ENCODE results near the gene CBLN2.

CBLN2 gene

DNA sequence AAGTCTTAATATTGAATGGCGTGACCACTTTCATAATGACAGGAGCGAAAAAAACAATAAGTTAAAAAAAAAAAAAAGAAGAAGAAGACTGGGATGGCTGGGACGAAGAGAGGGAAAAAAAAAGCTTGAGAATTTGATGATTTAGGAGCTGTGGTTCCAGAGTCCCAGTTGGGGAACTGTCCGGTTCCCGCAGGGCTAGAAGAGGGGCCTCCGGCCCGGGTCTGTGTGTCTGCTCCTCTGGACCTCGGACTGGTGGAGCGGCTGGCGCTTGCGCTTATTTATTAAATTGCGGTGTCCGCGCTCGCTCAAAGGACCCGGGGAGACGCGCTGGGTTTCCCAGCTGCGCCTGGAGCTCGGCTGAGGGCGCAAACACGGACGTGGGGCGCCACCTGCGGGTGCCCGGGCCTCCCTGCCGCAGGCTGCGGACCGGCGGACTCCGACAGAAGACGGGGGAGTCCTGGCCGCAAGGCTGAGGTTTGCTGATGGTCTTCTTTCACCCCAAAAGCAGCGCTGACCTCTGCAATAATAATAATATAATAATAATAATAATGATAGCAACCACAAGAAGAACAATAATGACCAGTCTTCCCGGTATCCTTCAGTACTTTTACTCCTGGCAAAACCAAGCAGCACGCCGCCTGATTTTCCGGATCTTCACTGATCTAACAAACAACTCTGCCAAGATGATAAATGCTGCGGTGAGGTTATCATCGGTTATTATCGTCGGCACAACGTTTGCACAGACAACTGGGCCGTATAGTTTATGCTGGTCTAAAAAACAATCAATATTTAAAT, at the start of gene CBLN2:
Gene CBLN2, minus strand, starts transcription at position 251 of the 795 bp plus-strand sequence. CDS start 2,182 bp downstream, outside the sequence.
- H3K4me3 Mint-ChIP-seq, result peak within 1 kb of the TSS; percentile 13
- peaks cover 3% of the 10 kb centered on the region for H3K9me3 Mint-ChIP-seq
- peaks cover 3% of the 10 kb centered on the region for H3K4me1 Mint-ChIP-seq (ENCODE audit: low read depth)
- H3K27ac Mint-ChIP-seq, result no peak within 1 kb of the TSS
- peaks cover 55% of the 10 kb centered on the region for H3K27me3 Mint-ChIP-seq
- H3K36me3 Mint-ChIP-seq (ENCODE audit: low read depth), result no peaks in the 10 kb centered on the region

DNA sequence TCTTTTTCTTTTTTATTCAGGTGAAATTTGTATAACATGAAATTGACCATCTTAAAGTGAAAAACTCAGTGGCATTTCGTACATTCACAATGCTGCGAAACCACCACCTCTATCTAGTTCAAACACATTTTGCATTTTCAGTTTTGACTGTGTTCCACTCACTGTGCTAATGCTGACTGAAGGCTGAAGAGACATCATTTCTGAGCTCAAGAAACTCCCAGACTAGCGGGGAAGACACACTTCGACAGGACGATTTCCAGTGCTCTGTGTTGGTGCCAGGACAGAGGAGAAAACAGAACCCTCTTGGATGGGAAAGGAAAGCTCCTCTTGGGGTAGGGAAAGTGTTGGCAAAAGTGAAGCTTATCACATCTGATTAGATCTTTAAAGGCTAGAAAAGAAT, 44.2 kb upstream of the CBLN2 start:
- Mint-ChIP-seq H3K36me3 (ENCODE audit: low read depth) (no peaks in the 10 kb centered on the region), H3K9me3 (peaks cover 1% of the 10 kb centered on the region), H3K27ac (no peak overlapping the region), H3K27me3 (no peaks in the 10 kb centered on the region), H3K4me3 (no peak overlapping the region), H3K4me1 (ENCODE audit: low read depth) (no peaks in the 10 kb centered on the region)

DNA sequence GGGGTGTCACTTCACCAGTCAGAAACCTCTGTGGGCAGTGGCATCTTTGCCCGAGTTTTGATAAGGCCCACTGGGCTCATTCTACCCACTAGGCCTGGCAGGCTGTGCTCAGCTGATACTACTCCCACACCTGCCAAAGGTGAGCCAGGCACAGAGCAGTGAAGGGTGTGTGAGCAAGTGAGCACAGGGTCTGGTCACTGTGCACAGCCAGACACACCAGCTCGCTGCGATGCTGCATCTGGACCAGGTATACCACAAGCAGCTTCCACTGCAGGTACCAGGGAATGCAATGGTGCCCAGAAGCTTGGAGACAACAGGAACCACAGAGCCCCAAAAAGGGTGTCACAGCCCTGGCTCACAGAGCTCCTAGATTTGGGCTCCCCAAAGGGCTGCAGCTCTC, 40.6 kb upstream of the CBLN2 start:
- Mint-ChIP-seq H3K36me3 (ENCODE audit: low read depth) (no peaks in the 10 kb centered on the region), H3K9me3 (no peaks in the 10 kb centered on the region), H3K27ac (no peak overlapping the region), H3K4me1 (ENCODE audit: low read depth) (no peaks in the 10 kb centered on the region), H3K27me3 (no peaks in the 10 kb centered on the region), H3K4me3 (no peak overlapping the region)

DNA sequence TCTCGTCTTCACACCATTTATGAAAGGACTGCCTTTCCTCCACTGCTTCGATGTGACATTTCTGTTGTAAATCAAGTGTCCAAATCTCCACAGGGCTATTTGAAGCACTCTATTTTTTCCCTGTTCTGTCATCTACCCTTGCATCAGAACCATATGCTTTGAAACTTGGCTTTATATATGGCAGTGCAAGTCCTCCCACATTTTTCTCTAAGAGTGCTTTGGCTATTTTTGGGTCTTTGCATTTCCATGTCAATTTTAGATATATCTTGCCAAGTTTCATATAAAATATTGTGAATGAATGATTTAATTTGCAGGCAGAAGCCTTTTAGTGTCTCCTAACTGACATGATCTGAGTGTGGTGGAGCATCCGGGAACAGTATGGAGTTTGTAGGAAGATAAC, 37.8 kb upstream of the CBLN2 start:
- Mint-ChIP-seq H3K36me3 (ENCODE audit: low read depth) (no peaks in the 10 kb centered on the region), H3K27ac (no peak overlapping the region), H3K4me3 (no peak overlapping the region), H3K4me1 (ENCODE audit: low read depth) (no peaks in the 10 kb centered on the region), H3K9me3 (no peaks in the 10 kb centered on the region), H3K27me3 (no peaks in the 10 kb centered on the region)

DNA sequence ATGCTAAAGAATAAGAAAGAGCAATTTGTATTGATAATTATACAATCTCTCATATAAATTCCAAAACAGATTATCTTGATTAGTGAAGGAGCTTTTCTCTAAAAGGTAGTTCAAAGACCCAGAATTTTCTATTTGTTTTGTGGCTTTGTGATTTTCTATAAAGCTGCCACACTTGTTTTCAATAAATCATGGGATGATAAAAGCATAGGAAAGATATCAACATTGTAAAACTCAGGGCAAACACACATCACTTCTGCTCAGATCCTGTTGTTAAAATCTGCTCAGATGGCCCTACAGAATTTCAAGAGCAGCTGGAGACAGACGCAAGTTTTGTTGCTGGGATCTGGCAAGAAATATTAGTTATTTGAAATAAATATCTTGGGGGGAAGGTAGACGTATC, 28.8 kb upstream of the CBLN2 start:
- H3K27me3 Mint-ChIP-seq, result no peaks in the 10 kb centered on the region
- peaks cover 5% of the 10 kb centered on the region for H3K9me3 Mint-ChIP-seq
- no peak overlapping the region for H3K4me3 Mint-ChIP-seq
- no peak overlapping the region for H3K27ac Mint-ChIP-seq
- no peaks in the 10 kb centered on the region for H3K4me1 Mint-ChIP-seq (ENCODE audit: low read depth)
- no peaks in the 10 kb centered on the region for H3K36me3 Mint-ChIP-seq (ENCODE audit: low read depth)

DNA sequence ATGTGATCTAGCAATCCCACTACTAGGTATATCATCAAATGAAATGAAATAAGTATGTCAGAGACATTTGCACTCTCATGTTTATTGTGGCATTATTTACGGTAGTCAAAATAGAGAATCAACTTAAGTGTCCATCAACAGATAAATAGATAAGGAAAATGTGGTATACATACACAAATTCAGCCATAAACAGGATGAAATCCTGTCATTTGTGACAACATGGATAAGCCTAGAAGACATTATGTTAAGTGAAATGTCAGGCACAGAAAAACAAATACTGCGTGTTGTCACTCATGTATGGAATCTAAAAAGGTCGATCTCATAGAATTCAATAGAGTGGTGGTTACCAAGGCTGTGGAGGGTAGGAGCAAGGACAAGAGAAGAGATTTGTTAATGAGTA, 22.1 kb upstream of the CBLN2 start:
- Mint-ChIP-seq H3K27ac (no peak overlapping the region), H3K36me3 (ENCODE audit: low read depth) (no peaks in the 10 kb centered on the region), H3K27me3 (no peaks in the 10 kb centered on the region), H3K9me3 (peaks cover 32% of the 10 kb centered on the region), H3K4me3 (no peak overlapping the region), H3K4me1 (ENCODE audit: low read depth) (no peaks in the 10 kb centered on the region)

DNA sequence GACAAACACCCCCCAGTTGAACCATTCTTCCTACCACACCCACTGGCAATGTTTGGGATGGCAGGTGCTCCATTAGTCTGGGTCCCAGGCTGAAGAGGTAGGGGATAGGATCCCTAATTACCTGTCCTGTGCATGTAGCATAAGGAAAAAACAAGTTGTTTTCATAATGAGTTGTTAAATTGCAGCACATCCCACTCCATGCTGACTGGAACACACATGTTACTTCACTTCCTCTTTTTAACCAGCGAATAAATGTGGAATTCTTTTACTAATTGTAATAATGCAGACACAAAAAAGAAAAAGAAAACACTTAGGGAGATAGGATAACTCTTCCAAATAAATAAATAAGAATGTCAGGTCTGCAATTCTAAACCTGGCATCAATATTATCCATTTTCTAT, 11.8 kb upstream of the CBLN2 start:
- Mint-ChIP-seq H3K4me1 (ENCODE audit: low read depth) (no peaks in the 10 kb centered on the region), H3K4me3 (no peak overlapping the region), H3K36me3 (ENCODE audit: low read depth) (no peaks in the 10 kb centered on the region), H3K27me3 (no peaks in the 10 kb centered on the region), H3K9me3 (no peaks in the 10 kb centered on the region), H3K27ac (no peak overlapping the region)

DNA sequence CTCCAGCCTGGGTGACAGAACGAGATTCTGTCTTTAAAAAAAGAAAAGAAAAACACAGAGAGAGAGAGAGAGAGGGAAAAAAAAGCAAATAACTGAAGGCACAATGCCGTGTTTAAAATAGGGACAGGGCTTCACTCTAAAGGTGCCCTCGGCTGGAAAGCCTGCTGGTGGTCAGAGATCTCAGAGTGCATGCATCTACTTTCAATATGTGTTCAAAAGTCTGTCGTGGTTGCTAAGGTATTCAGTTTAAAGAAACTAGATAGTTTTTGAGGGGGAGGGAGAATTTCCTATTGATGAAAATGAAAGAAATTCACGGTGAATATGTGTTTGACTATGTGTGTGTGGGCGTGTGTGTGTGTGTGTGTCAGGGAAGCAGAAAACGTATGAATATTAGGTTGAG, 11.0 kb upstream of the CBLN2 start:
- Mint-ChIP-seq H3K4me1 (ENCODE audit: low read depth) (no peaks in the 10 kb centered on the region), H3K27ac (no peak overlapping the region), H3K4me3 (no peak overlapping the region), H3K9me3 (no peaks in the 10 kb centered on the region), H3K27me3 (no peaks in the 10 kb centered on the region), H3K36me3 (ENCODE audit: low read depth) (no peaks in the 10 kb centered on the region)

DNA sequence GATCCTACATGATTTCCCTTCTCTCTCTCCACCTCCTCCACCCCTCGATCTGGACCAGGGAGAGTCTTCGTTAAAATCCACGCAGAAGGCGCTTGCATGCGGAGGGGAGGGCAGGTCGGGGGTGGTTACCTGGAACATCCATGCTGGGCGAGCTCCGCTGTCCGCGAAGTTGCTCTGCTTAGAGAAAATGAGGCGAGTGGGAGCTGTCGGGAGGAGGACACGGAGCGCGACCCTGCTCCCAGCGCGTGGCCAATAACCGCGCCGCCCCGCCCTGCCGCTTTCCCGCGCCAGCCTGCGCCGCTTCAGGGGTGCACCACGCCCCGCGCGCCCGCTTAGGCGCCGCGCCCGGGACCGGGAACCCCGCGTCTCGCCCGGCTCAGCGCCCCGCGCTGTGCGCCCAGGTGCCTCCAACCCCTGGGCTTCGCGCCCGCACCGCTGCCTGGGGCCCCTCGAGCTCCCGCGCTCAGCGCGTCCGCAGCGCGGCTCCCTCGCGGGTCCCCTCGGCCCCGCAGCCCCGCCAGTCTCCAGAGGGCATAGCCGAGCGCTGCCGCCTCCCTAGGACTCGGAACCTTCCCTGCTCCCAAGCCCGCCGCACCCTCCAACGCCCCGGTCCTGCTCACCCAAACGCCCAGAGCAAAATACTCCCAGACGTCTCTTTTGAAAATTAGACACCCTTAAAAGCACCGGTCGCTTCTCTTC, 636 bp downstream of the CBLN2 start:
- Mint-ChIP-seq H3K9me3 (peaks cover 3% of the 10 kb centered on the region), H3K36me3 (ENCODE audit: low read depth) (no peaks in the 10 kb centered on the region), H3K4me1 (ENCODE audit: low read depth) (peaks cover 3% of the 10 kb centered on the region), H3K27ac (no peak overlapping the region), H3K27me3 (peaks cover 58% of the 10 kb centered on the region), H3K4me3 (peak overlapping the region; percentile 13)

DNA sequence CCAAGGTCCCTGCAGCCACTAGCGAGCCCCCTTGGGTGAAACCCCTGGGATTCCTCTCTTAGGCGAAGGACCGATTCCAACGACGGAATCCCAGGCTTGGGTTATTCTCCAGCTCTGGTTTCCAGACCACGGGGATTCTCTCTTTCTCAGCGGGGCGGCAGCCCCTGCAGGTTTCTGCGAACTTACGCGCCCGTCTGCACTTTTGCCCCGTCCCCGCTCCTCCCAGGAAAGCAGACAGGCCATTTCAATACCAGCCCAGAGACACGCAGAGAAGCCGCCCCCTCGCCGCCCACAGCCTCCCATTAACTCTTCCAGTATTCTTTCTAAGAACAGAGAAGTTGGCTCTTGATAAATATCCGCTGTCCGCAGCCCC, 1.2 kb downstream of the CBLN2 start:
- Mint-ChIP-seq H3K36me3 (ENCODE audit: low read depth) (no peaks in the 10 kb centered on the region), H3K4me3 (no peak overlapping the region), H3K4me1 (ENCODE audit: low read depth) (peaks cover 3% of the 10 kb centered on the region), H3K27me3 (peaks cover 57% of the 10 kb centered on the region), H3K27ac (no peak overlapping the region), H3K9me3 (peaks cover 3% of the 10 kb centered on the region)

DNA sequence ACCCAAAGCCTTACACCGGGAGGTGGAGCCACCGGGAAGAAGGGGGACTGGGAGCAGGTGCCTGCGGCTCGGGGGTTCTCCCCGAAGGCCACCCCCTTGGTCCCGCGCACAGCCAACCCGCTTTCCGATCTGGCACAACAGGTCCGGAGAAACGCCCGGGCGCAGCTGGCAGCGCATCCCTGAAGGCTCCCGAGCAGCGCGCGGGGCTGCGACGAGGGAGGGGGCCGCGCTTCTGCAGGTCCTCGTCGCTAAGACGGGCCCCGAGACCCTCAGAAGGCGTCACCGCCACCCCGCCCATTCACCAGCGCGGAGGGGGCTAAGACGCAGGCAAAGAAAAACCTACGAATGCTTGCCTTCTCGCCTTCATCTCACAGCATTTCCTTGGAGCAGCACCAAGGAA, 1.8 kb downstream of the CBLN2 start:
- Mint-ChIP-seq H3K4me3 (no peak overlapping the region), H3K9me3 (peaks cover 3% of the 10 kb centered on the region), H3K27ac (no peak overlapping the region), H3K27me3 (peaks cover 57% of the 10 kb centered on the region), H3K4me1 (ENCODE audit: low read depth) (peaks cover 3% of the 10 kb centered on the region), H3K36me3 (ENCODE audit: low read depth) (no peaks in the 10 kb centered on the region)

DNA sequence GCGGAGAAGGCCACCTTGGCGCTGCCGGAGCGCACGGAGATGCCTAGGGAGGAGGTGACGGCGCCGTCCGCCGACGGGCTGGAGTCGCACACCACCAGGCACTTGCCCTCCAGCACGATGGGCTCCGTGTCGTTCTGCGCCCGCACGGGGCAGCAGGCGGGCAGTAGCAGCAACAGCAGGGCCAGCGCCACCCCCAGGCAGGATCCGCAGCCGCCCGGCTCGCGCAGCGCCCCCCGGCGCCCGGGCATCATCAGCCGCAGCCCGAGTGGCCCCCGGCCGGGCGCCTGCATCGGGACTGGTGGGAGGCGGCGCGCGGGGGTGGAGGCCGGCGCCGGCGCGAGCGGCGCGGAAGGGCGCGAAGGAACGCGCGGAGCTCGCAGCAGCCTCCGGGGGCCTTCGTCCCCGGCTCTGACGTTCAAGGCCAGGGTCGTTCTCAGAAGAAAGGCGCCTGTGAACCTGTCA, 2.2 kb downstream of the CBLN2 start:
- Mint-ChIP-seq H3K4me3 (no peak overlapping the region), H3K36me3 (ENCODE audit: low read depth) (no peaks in the 10 kb centered on the region), H3K27ac (no peak overlapping the region), H3K4me1 (ENCODE audit: low read depth) (peaks cover 3% of the 10 kb centered on the region), H3K9me3 (peaks cover 3% of the 10 kb centered on the region), H3K27me3 (peaks cover 57% of the 10 kb centered on the region)

DNA sequence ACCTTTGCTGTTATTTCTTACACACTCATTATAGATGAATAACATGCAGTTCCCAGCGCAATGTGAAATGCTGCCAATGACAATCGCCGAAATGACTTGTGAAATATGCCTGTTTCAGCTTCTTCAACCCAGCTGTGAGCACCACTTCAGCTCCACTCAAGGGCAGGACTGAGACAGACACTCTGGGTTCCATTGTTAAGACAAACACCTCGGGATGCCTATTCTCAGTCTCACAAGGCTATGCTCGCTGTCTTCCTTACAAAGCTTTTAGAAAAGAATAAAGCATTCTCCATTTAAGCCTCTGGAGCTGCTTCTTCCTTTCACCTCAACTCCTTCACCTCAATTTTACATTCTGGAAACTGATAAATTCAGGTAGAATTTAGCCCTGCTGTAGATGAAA, 4.2 kb downstream of the CBLN2 start:
- Mint-ChIP-seq H3K27ac (no peak overlapping the region), H3K27me3 (peaks cover 51% of the 10 kb centered on the region), H3K4me1 (ENCODE audit: low read depth) (peaks cover 3% of the 10 kb centered on the region), H3K36me3 (ENCODE audit: low read depth) (no peaks in the 10 kb centered on the region), H3K4me3 (no peak overlapping the region), H3K9me3 (peaks cover 3% of the 10 kb centered on the region)

DNA sequence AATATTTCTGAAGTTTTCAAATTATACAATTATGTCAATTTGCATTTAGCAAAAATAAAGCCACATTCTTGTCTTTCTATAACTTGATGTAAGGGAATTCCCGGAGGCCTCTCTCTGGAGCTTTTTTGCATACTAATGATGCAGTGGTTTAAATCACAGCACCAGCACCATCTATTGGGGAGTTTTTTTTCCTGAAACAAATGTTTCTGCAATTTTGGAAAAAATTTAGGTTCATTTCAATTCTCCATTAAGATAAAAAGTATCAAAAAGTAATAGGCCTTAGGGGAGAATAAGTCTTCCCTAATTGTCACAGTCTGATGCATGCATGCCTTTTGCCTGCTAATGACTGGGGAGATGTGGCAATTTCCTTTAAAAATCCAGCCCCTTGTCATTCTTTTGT, 13.5 kb downstream of the CBLN2 start:
- no peaks in the 10 kb centered on the region for H3K36me3 Mint-ChIP-seq (ENCODE audit: low read depth)
- H3K27ac Mint-ChIP-seq, result no peak overlapping the region
- no peaks in the 10 kb centered on the region for H3K27me3 Mint-ChIP-seq
- no peaks in the 10 kb centered on the region for H3K9me3 Mint-ChIP-seq
- no peaks in the 10 kb centered on the region for H3K4me1 Mint-ChIP-seq (ENCODE audit: low read depth)
- no peak overlapping the region for H3K4me3 Mint-ChIP-seq

DNA sequence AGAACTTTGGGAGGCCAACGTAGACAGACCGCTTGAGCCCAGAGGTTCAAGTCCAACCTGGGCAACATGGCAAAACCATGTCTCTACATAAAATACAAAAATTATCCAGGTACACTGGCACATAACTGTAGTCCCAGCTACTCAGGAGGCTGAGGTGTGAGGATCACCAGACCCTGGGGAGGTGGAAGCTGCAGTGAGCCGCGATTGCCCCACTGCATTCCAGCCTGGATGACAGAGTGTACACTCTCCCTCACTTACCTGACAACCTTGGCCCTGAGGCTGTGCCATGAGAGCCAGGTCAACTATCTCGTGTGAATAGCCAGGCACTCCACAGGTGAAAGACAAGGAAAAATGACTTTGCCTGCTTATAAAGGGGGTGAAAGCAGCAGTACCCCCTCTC, 39.3 kb downstream of the CBLN2 start:
- H3K27ac Mint-ChIP-seq, result no peak overlapping the region
- no peaks in the 10 kb centered on the region for H3K4me1 Mint-ChIP-seq (ENCODE audit: low read depth)
- no peaks in the 10 kb centered on the region for H3K36me3 Mint-ChIP-seq (ENCODE audit: low read depth)
- no peaks in the 10 kb centered on the region for H3K27me3 Mint-ChIP-seq
- H3K4me3 Mint-ChIP-seq, result no peak overlapping the region
- H3K9me3 Mint-ChIP-seq, result no peaks in the 10 kb centered on the region
